HFF-Myc (cell line): ENCODE measurements around the gene LYRM7.

Experiments used
- DNase-seq: peaks from one replicate; pipeline ENCODE4 v3.0.0-alpha.2; 2011; ENCODE audit warnings: low read depth; ENCODE audit errors: extremely low read depth
- H3K4me3 ChIP-seq: replicated peaks from 2 replicates; pipeline ENCODE4 v1.5.1; 2011; ENCODE audit warnings: low read depth, mild to moderate bottlenecking, control low read depth, low read length
- CTCF ChIP-seq: IDR thresholded peaks from 2 replicates; pipeline ENCODE4 v1.5.1; 2012; ENCODE audit warnings: mild to moderate bottlenecking, low read depth, low read length, control low read depth; ENCODE audit errors: missing control alignments

Gene LYRM7

GRCh38 chr5:131223751-131224386 is 53.1 kb downstream of the LYRM7 start:
- no peak overlapping the region for H3K4me3 ChIP-seq
- DNase-seq = no peak
- TF ChIP-seq CTCF = no peak

- TF ChIP-seq CTCF = no peak
- no peak overlapping the region for H3K4me3 ChIP-seq
- no peak for DNase-seq
These were observed 53.9 kb downstream of the LYRM7 start for GRCh38 chr5:131224387-131225201.

- H3K4me3 ChIP-seq = no peak overlapping the region
- no peak for DNase-seq
- TF ChIP-seq CTCF = no peak
These were observed 54.7 kb downstream of the LYRM7 start for GRCh38 chr5:131225282-131225974.

GRCh38 chr5:131226899-131227298 is 56.2 kb downstream of the LYRM7 start:
- DNase-seq = no peak
- H3K4me3 ChIP-seq = no peak overlapping the region
- no peak for TF ChIP-seq CTCF

- no peak for TF ChIP-seq CTCF
- no peak for DNase-seq
These were observed 57.9 kb downstream of the LYRM7 start for GRCh38 chr5:131228646-131229045.

GRCh38 chr5:131229623-131230022 is 58.9 kb downstream of the LYRM7 start:
- DNase-seq = no peak
- H3K4me3 ChIP-seq = no peak overlapping the region
- TF ChIP-seq CTCF = no peak

More at GRCh38 chr5:131228646-131229045, 57.9 kb downstream of the LYRM7 start:
- H3K4me3 ChIP-seq = no peak overlapping the region
